Fibroblast of lung (primary cell): ENCODE data around the gene LRP5. TPM values are rescaled to one million over a fixed set of nuclear protein-coding genes. Genes with fewer than 3 reads are reported as not detected.
"Not testable (repeated sequence)": the region's sequence is repeated elsewhere in the genome, so short reads cannot be mapped to it uniquely, and the experiment has no call there.

ENCODE experiments used
- DNase-seq, 2 donors: peaks; one replicate each; pipeline versions ENCODE4 v3.0.0 to v3.0.0-alpha.2; 2010; ENCODE audit warnings: low read depth in 2 of 2
- H2AFZ ChIP-seq: 2 replicates; pipeline ENCODE4 v1.5.1; 2012; ENCODE audit warnings: low read length, control low read depth, inconsistent platforms
- H3K27ac ChIP-seq: 2 replicates; pipeline ENCODE4 v1.5.1; 2011; ENCODE audit warnings: low read length, control low read depth; ENCODE audit not compliant: insufficient read depth
- H3K27me3 ChIP-seq: 2 replicates; pipeline ENCODE4 v1.5.1; 2011; ENCODE audit warnings: mild to moderate bottlenecking, low read length; ENCODE audit not compliant: control insufficient read depth, insufficient read depth
- H3K36me3 ChIP-seq: 2 replicates; pipeline ENCODE4 v1.5.1; 2011; ENCODE audit warnings: low read length; ENCODE audit not compliant: control insufficient read depth, insufficient read depth
- H3K4me1 ChIP-seq: 2 replicates; pipeline ENCODE4 v1.5.1; 2011; ENCODE audit warnings: low read length; ENCODE audit not compliant: control insufficient read depth, insufficient read depth; ENCODE audit errors: extremely low read depth
- H3K4me2 ChIP-seq: 2 replicates; pipeline ENCODE4 v1.5.1; 2011; ENCODE audit warnings: low read length, control low read depth; ENCODE audit not compliant: insufficient read depth; ENCODE audit errors: extremely low read depth
- H3K4me3 ChIP-seq, 4 experiments: fragments of 200-600 bp in 1 of 4; sonication (generic) in 1 of 4; replicated peaks in 1 of 4; 2 replicates each; pipeline ENCODE4 v1.5.1; 2011 to 2016; ENCODE audit warnings: low read length in 4 of 4, low read depth in 3 of 4, mild to moderate bottlenecking in 3 of 4, control low read depth in 2 of 4, inconsistent platforms in 1 of 4, mixed read lengths in 1 of 4; ENCODE audit not compliant: insufficient read depth in 1 of 4; ENCODE audit errors: control extremely low read depth in 1 of 4
- H3K79me2 ChIP-seq: 2 replicates; pipeline ENCODE4 v1.5.1; 2012; ENCODE audit warnings: mild to moderate bottlenecking, low read length, inconsistent platforms; ENCODE audit not compliant: control insufficient read depth, insufficient read depth
- H3K9ac ChIP-seq: 2 replicates; pipeline ENCODE4 v1.5.1; 2011; ENCODE audit warnings: mild to moderate bottlenecking, low read length, control low read depth; ENCODE audit not compliant: insufficient read depth
- H3K9me3 ChIP-seq: 2 replicates; pipeline ENCODE4 v1.5.1; 2012; ENCODE audit warnings: low read depth, low read length; ENCODE audit not compliant: control insufficient read depth, insufficient read depth
- H4K20me1 ChIP-seq: 2 replicates; pipeline ENCODE4 v1.5.1; 2011; ENCODE audit warnings: low read length; ENCODE audit not compliant: control insufficient read depth, insufficient read depth; ENCODE audit errors: extremely low read depth
- EZH2 ChIP-seq: IDR thresholded peaks from 2 replicates; pipeline ENCODE4 v1.5.1; 2012; ENCODE audit warnings: low read length, control low read depth, mild to moderate bottlenecking; ENCODE audit errors: missing control alignments
- polyA plus RNA-seq, 2 donors: library from polyadenylated mRNA; depleted of rRNA in 1 of 2; stranded (reverse) in 1 of 2; unstranded in 1 of 2; fragments of >200 nt; gene quantifications; 2 replicates each; pipeline ENCODE4 v1.2.1, GENCODE V29; 2011 to 2012; ENCODE audit warnings: missing spikeins in 1 of 2
- total RNA-seq: library from RNA; depleted of rRNA; stranded (reverse); fragments of >200 nt; gene quantifications from 2 replicates; pipeline ENCODE4 v1.2.1, GENCODE V29; 2014
- TF ChIP-seq, protein P1 (sequence below), 2 donors: IDR thresholded peaks in 1 of 2; conservative IDR thresholded peaks in 1 of 2; 1 replicate in 1 of 2; 2 replicates in 1 of 2; pipeline ENCODE4 v1.5.1; 2011 to 2012; ENCODE audit warnings: low read length in 2 of 2, control low read depth in 1 of 2, inconsistent platforms in 1 of 2, low read depth in 1 of 2, mild to moderate bottlenecking in 1 of 2

The LRP5 gene
- total and polyA plus RNA-seq, 2 donors (not counting 1 experiment from before 2014, with no cell fraction given) = 3.8 to 22.0 TPM

DNA sequence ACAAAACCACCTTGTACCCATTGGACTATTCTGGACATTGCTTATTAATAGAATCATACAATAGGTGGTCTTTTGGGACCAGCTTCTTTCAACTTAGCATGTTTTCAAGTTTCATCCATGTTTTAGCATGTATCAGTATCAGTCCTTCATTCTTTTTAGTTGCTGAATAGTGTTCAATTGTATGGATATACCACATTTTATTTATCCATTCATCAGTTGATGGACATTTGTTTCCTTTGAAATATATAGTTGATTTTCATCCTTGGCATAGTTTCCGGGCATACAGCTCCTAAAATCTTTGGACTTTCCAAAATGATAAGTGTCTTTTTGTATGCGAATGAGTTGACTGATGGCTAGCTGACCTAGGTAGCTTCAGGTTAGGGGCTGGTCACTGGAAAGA is 160.4 kb downstream of the LRP5 start:
- TF ChIP-seq EZH2 = no peak
- TF ChIP-seq, protein P1, sequence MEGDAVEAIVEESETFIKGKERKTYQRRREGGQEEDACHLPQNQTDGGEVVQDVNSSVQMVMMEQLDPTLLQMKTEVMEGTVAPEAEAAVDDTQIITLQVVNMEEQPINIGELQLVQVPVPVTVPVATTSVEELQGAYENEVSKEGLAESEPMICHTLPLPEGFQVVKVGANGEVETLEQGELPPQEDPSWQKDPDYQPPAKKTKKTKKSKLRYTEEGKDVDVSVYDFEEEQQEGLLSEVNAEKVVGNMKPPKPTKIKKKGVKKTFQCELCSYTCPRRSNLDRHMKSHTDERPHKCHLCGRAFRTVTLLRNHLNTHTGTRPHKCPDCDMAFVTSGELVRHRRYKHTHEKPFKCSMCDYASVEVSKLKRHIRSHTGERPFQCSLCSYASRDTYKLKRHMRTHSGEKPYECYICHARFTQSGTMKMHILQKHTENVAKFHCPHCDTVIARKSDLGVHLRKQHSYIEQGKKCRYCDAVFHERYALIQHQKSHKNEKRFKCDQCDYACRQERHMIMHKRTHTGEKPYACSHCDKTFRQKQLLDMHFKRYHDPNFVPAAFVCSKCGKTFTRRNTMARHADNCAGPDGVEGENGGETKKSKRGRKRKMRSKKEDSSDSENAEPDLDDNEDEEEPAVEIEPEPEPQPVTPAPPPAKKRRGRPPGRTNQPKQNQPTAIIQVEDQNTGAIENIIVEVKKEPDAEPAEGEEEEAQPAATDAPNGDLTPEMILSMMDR (conservative IDR thresholded peaks at IDR 0.05 in 1 of 2, IDR thresholded peaks at IDR 0.05 in 1 of 2; ENCODE audit: low read depth in 1 of 2, low read length in 2 of 2) = no peak
- peaks cover 8% of the 10 kb centered on the region for H4K20me1 ChIP-seq
- H2AFZ ChIP-seq = no peak overlapping the region
- no peak overlapping the region for H3K27ac ChIP-seq
- H3K9me3 ChIP-seq = no peaks in the 10 kb centered on the region
- H3K4me1 ChIP-seq = peaks cover 9% of the 10 kb centered on the region
- peaks cover 4% of the 10 kb centered on the region for H3K36me3 ChIP-seq
- H3K79me2 ChIP-seq = peaks cover 81% of the 10 kb centered on the region
- H3K9ac ChIP-seq = no peak overlapping the region
- no peak overlapping the region for H3K4me3 ChIP-seq
- H3K4me2 ChIP-seq = no peak overlapping the region
- no peak for DNase-seq
- no peaks in the 10 kb centered on the region for H3K27me3 ChIP-seq

DNA sequence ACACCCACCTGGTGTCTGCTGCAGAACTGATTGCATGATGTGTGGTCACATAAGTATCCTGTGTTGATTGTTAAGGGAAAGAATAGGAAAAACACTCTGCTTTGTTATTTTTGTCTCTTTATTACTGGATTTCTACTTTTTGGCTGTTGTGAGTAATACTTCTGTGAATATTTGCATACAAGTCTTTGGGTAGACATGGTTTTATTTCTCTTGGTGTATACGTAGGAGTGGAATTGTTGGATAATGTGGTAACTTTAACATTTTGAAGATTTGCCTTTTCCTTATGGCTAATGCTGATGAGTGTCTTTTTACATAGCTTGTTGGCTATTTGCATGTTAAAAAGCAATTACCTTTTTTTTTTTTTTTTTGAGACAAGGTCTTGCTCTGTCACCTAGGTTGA is 161.3 kb downstream of the LRP5 start:
- no peak for DNase-seq
- H3K9ac ChIP-seq = no peak overlapping the region
- no peak overlapping the region for H3K4me3 ChIP-seq
- H3K4me2 ChIP-seq = no peak overlapping the region
- H3K36me3 ChIP-seq = peaks cover 4% of the 10 kb centered on the region
- H4K20me1 ChIP-seq = peaks cover 8% of the 10 kb centered on the region
- H3K27me3 ChIP-seq = no peaks in the 10 kb centered on the region
- H3K27ac ChIP-seq = no peak overlapping the region
- no peak overlapping the region for H2AFZ ChIP-seq
- H3K4me1 ChIP-seq = peaks cover 9% of the 10 kb centered on the region
- H3K9me3 ChIP-seq = no peaks in the 10 kb centered on the region
- peaks cover 80% of the 10 kb centered on the region for H3K79me2 ChIP-seq
- no peak for TF ChIP-seq EZH2
- TF ChIP-seq, protein P1 (conservative IDR thresholded peaks at IDR 0.05 in 1 of 2, IDR thresholded peaks at IDR 0.05 in 1 of 2; ENCODE audit: low read depth in 1 of 2, low read length in 2 of 2) = no peak

DNA sequence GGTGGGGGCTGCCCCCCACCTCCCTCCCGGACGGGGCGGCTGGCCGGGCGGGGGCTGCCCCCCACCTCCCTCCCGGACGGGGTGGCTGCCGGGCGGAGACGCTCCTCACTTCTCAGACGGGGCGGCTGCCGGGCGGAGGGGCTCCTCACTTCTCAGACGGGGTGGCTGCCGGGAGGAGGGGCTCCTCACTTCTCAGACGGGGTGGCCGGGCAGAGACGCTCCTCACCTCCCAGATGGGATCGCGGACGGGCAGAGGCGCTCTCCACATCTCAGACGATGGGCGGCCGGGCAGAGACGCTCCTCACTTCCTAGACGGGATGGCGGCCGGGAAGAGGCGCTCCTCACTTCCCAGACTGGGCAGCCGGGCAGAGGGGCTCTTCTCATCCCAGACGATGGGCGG is 163.2 kb downstream of the LRP5 start:
- not testable (repeated sequence) for H3K27ac ChIP-seq, H3K4me2 ChIP-seq, H3K4me1 ChIP-seq, H3K4me3 ChIP-seq, DNase-seq, H3K9me3 ChIP-seq, H2AFZ ChIP-seq, H3K27me3 ChIP-seq, H4K20me1 ChIP-seq, H3K9ac ChIP-seq, H3K36me3 ChIP-seq
- peaks cover 80% of the 10 kb centered on the region for H3K79me2 ChIP-seq

DNA sequence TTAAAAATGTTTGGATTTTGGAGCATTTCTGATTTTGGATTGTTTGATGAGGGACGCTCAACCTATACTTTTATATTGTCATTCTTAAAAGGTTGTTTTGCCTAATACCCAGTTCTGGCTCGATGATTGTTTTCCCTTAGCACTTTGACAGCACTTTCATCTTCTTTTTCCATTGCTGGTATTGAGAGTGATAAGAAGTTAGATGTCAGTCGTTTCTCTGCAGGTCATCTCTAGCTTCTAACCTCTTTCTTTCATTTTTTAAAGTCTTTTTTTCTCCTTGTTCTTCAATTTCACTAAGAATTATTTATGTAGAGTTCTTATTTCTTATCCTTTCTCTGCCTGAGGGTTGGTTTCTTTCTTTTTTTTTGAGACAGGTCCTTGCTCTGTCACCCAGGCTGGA is 167.0 kb downstream of the LRP5 start:
- no peak overlapping the region for H2AFZ ChIP-seq
- no peaks in the 10 kb centered on the region for H3K9me3 ChIP-seq
- H3K79me2 ChIP-seq = peaks cover 78% of the 10 kb centered on the region
- no peak overlapping the region for H3K4me2 ChIP-seq
- H3K27me3 ChIP-seq = no peaks in the 10 kb centered on the region
- H3K27ac ChIP-seq = no peak overlapping the region
- no peak overlapping the region for H3K4me3 ChIP-seq
- no peaks in the 10 kb centered on the region for H3K36me3 ChIP-seq
- DNase-seq = no peak
- no peaks in the 10 kb centered on the region for H4K20me1 ChIP-seq
- no peak for TF ChIP-seq EZH2
- TF ChIP-seq, protein P1 (conservative IDR thresholded peaks at IDR 0.05 in 1 of 2, IDR thresholded peaks at IDR 0.05 in 1 of 2; ENCODE audit: low read depth in 1 of 2, low read length in 2 of 2) = no peak
- H3K4me1 ChIP-seq = no peaks in the 10 kb centered on the region
- no peak overlapping the region for H3K9ac ChIP-seq
